Ureter (tissue), 1 donor: ENCODE results near the gene SLC9A5. TPM values are rescaled to one million over a fixed set of nuclear protein-coding genes. Genes with fewer than 3 reads are reported as not detected.

Experiments used
- DNase-seq: peaks from one replicate; pipeline ENCODE4 v3.0.0-alpha.2; 2020; ENCODE audit warnings: low spot score
- total RNA-seq: library from RNA; stranded (reverse); gene quantifications from one replicate; pipeline ENCODE4 v1.2.4, GENCODE V29; 2023
- donor health status: DM: yes; HTN: yes; CAD: no.

Gene SLC9A5, protein sequence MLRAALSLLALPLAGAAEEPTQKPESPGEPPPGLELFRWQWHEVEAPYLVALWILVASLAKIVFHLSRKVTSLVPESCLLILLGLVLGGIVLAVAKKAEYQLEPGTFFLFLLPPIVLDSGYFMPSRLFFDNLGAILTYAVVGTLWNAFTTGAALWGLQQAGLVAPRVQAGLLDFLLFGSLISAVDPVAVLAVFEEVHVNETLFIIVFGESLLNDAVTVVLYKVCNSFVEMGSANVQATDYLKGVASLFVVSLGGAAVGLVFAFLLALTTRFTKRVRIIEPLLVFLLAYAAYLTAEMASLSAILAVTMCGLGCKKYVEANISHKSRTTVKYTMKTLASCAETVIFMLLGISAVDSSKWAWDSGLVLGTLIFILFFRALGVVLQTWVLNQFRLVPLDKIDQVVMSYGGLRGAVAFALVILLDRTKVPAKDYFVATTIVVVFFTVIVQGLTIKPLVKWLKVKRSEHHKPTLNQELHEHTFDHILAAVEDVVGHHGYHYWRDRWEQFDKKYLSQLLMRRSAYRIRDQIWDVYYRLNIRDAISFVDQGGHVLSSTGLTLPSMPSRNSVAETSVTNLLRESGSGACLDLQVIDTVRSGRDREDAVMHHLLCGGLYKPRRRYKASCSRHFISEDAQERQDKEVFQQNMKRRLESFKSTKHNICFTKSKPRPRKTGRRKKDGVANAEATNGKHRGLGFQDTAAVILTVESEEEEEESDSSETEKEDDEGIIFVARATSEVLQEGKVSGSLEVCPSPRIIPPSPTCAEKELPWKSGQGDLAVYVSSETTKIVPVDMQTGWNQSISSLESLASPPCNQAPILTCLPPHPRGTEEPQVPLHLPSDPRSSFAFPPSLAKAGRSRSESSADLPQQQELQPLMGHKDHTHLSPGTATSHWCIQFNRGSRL
- total RNA-seq: 0.86 TPM

DNA sequence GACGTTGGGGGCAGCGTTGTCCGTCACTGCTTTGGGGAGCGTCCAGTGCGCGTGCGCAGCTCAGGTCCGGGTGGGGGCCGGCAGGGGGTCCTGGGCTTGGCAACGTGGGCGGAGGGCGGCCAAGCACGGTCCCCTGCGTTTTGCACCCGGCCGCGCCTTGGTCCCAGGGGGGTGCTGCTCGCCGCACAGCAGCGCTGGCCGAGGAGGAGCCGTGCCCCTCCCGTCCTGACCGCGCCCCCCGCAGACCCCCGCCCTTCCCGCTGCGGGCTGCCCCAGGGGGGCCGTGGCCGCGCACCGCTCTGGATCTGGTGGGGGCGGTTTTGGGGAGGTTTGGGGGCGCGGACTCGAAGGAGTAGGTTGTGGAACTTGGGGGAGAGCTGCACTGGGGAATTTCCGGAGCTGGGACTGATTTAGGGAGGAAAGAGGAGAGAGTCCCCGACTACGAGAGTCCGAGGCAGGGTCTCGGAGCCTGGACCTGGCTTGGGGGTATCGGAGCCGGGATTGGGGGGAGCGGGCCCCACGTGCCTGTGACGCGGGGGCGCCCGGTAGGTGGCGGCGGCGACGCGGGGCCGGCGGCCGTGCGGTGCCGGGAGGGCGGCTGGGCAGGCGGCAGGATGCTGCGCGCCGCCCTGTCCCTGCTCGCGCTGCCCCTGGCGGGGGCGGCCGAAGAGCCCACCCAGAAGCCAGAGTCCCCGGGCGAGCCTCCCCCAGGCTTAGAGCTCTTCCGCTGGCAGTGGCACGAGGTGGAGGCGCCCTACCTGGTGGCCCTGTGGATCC lies at the start of gene SLC9A5:
SLC9A5 (plus strand) TSS at position 579 of the 777 bp plus-strand sequence; CDS start at position 615, 36 bp downstream.
- DNase-seq: no peak

- no peak for DNase-seq
These were observed 49.6 kb upstream of the SLC9A5 start, which contains the start of gene ELMO3 for GRCh38 chr16:67199011-67199807. TSS of gene ELMO3 (plus strand) at chr16:67199131. CDS start at chr16:67199327, 196 bp downstream.

DNA sequence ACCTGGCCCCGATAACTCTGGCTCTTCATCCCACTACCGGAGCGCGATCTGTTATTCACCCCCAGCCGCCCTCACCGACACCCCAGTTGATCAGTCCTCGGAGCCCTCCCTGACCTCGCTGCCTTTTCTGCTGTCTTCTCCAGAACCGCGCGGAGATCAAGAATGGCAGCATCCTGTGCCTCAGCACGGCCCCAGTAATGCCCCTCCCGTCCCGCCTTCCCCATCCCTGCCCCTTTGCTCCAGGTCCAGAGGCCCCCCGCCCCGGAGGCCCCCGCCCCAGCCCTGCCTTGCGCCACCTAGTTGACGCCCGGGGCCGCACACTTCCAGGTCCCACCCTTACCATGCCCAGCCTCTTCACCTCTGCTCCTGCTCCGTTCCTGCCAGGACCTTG lies 49.0 kb upstream of the SLC9A5 start:
- DNase-seq: no peak

- no peak for DNase-seq
These were observed 48.3 kb upstream of the SLC9A5 start for GRCh38 chr16:67200491-67200890.

GRCh38 chr16:67201411-67202345 lies 47.1 kb upstream of the SLC9A5 start:
- DNase-seq: no peak

DNA sequence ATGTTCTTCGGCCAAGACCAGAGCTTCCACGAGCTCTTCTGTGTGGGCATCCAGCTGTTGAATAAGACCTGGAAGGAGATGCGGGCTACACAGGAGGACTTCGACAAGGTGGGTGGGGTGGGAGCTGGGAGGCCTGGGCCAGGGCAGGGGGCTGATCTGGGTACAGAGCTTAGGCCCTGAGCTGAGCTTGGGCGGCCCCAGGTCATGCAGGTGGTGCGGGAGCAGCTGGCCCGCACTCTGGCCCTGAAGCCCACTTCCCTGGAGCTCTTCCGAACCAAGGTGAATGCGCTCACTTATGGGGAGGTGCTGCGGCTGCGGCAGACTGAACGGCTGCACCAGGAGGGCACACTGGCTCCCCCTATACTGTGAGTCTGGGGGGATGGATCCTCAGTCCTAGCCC lies 46.4 kb upstream of the SLC9A5 start:
- DNase-seq: no peak

GRCh38 chr16:67202956-67203493 lies 45.8 kb upstream of the SLC9A5 start:
- DNase-seq: no peak

DNA sequence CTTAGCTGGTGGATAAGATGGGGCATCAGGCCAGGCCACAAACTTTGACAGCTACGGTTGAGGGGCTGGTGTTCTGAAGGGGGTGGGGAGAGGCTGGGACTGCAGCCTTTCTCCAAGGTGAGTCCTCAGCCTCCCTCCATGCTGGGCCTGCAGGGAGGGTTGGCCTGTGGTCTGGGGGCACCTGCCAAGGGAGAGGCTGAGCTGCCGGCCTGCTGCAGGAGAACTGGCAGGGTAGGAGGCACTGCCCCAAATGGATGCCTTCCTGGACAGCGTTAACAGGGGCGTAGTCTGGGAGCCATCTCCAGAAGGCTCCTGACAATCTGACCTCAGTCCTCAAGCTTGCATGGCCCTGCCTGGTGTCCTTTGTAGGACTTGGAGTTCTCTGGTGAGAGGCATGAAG lies 44.7 kb upstream of the SLC9A5 start:
- no peak for DNase-seq

DNA sequence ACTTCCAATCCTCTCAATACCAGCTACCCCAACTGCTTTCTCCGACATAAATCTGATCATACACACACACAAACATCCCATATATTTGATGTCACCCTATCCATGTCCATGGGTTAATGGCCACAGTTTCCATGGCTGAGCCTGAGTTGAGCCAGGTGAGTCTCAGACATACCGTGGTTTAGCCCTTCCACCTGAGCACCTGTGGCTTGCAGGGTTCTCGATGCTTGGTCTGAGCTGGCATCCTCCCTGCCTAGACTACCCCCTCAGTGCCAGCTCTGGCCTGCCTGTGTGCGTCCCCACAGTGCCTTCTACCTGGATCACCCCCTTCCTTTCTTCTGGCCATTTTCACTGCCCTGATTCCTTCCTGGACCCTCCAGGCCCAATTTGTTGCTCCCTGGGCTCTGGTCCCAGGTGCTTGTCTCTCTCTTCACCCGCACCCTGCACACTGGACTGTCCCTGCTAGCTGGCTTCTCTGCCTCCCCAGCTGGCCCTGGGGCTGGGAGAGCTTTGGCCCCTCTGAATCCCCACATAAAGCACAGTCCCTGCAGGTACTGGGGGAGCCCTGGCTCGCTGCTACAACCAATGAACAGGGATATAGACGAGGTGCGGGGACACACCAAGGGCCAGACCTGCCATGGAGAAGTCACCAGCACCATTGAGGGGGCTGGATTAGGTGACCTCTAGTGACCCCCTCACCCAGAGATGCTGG lies 42.5 kb upstream of the SLC9A5 start:
- DNase-seq: no peak

- no peak for DNase-seq
These were observed 41.9 kb upstream of the SLC9A5 start for GRCh38 chr16:67206838-67207248.

DNA sequence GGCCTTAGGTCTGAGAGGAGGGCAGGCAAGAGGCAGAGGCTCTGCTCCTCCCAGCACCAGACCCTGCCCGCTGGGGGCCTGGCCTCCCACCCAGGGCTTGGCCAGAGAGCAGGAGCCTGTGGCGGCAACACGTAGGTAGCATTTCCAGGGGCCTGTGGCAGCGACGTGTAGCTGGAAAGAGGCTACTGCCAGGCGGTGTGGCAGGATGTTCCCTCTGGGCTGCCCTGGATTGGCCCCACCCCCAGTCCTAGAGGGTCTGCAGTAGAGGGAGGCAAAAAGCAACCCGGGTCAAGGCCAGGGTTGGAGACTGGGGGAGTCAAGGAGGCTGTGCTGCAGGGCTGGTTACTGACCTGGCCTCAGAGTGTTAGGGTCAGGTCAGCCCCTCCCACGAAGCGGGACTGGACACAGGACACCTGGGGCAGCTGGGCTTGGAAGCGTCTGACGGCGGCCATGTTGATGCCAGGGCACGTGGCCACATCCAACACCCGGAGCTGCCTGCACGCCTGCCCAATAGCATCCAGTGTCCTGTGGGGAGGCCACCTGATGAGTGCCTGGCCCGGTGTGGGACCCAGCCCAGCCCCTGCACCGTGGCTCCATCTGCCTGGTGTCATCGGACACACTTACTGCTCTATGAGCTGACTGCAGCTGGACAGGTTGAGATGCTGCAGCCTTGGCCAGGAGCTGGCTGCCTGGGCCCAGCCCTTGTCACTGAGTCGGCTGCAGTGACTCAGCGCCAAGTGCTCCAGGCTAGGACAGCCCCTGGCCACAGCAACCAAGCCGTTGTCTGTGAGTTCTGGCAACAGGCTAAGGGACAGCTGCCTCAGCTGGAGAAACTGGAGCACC lies 41.3 kb upstream of the SLC9A5 start:
- DNase-seq: no peak

DNA sequence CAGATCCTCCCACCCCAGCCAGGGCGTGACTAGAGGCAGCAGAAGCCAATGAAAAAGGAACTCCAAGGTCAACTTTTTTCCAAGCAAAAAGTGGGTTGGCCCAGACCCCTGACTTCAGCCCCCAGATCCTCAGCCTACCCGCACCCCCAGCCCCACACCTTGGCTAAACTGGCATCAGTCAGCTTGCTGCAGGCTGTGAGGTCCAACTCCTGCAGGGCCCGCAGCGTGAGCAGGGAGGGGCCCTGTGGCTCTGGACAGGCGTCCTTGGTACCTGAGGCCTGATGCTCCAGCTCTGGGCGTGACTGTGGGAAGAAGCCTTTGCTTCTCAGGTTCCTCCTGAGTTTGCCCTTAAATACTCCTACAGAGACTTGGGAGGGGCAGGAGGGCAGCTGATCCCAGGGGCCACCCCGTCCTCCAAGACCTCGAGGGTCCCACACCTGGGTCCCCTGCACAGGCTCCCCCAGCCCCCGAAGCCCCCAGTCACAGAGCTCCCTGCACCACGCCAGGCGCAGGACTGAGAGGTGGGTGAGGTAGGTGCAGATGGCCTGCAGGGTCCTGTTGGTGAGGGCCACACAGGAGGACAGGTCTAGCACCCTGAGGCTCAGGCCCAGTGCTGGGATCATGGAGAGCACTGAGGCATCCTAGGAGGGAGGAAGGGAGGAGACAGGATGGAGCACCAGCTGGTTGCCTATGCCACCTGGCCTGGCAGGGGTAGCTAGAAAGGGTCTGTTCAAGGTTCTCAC lies 40.5 kb upstream of the SLC9A5 start:
- DNase-seq: no peak

GRCh38 chr16:67209565-67209964 lies 39.2 kb upstream of the SLC9A5 start:
- DNase-seq: no peak

DNA sequence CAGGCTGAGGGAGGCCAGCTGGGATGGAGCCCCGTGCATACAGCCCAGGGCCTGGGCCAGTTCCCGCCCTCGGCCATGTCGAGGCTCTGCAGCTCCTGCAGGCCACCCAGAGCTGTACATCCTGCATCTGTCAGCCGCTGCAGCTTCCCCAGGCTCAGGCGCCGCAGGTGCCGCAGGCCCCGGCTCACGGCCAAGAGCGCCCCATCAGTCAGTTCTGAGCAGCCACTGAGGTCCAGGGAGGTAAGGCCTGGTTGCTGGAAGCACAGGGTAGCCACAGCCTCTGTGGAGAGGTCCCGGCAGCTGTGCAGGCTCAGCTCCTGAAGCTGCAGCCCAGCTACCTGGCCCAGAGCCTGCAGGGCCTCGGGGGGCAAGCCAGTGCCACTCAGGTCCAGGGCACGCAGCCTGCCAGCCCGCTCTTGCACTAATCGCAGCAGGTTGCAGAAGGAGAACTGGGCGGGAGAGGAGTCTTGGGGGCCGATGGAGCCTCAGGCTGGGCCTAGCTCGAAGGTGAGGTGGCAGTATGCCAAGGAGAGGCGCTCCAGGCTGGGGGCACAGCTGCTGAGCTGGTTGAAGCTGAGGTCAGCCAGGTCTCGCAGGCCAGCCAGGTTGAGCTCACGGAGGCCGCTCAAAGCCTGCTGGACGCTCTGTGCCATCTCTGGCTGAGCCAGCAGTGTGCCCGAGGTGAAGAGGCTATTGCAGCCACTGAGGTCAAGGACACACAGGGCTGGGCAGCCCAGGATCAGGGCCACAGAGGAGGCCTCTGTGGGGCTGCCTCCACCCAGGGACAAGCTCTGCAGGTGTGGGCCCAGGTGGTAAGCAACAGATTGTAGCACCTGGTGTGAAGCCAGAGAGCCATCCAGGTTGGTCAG lies 38.5 kb upstream of the SLC9A5 start:
- DNase-seq: no peak

- no peak for DNase-seq
These were observed 37.1 kb upstream of the SLC9A5 start for GRCh38 chr16:67211674-67212073.

DNA sequence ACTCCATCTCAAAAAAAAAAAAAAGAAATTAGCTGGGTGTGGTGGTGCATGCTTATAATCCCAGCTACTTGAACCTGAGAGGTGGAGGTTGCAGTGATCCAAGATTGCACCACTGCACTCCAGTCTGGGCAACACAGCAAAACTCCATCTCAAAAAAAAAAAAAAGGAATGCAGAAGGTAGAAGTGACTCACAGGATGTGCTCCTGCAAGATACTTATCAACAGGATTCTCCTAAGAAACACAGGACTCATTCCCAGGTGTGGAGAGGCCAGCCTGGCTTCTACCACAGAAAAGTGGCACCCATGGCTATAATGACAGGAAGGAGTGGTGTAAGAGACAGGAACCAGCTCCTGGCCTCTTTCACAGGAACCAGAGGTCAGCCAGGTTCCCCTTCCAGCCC lies 36.0 kb upstream of the SLC9A5 start:
- DNase-seq: no peak
